IMR-90 (cell line): ENCODE results near the gene ZNF407. TPM values are rescaled to one million over a fixed set of nuclear protein-coding genes. Genes with fewer than 3 reads are reported as not detected.

Experiments used
- ATAC-seq: fragments of 200-7000 bp; cut with Tn5 transposase; 2 replicates; pipeline ENCODE4 v1.9.1; 2020; ENCODE audit warnings: low read depth, mild to moderate bottlenecking, moderate library complexity
- BruUV-seq: library from RNA; stranded (reverse); fragments of 400-500 nt; replicated peaks from 2 replicates; lab custom pipeline; 2021; lab: Mats Ljungman, UMichigan
- CTCF ChIA-PET: fragments of 300-600 bp; formaldehyde crosslinking; extraction: SDS; loops from one replicate; lab custom pipeline; 2021; ENCODE audit warnings: antibody characterized with exemption; lab: Yijun Ruan, JAX
- POLR2A ChIA-PET: fragments of 300-600 bp; sonication (Branson Sonifier 250); formaldehyde crosslinking; loops from one replicate; lab custom pipeline; 2022; ENCODE audit warnings: antibody characterized with exemption; ENCODE audit not compliant: unreplicated experiment; lab: Charles Lee
- DNase-seq: peaks from one replicate; pipeline ENCODE4 v3.0.0; 2013
- H2AFZ ChIP-seq: replicated peaks from 2 replicates; pipeline ENCODE3; 2013; ENCODE audit warnings: low read length, mild to moderate bottlenecking; ENCODE audit not compliant: poor library complexity
- H2AK5ac ChIP-seq: 2 replicates; pipeline ENCODE4 v1.6.1; 2013; ENCODE audit warnings: low read depth, low read length, inconsistent platforms
- H2AK9ac ChIP-seq: replicated peaks from 2 replicates; pipeline ENCODE3; 2013; ENCODE audit warnings: mild to moderate bottlenecking, low read depth, low read length, moderate library complexity; ENCODE audit not compliant: poor library complexity
- H2BK120ac ChIP-seq: 2 replicates; pipeline ENCODE4 v1.6.1; 2013; ENCODE audit warnings: low read depth, low read length, inconsistent platforms
- H2BK15ac ChIP-seq: 3 replicates; pipeline ENCODE4 v1.6.1; 2013; ENCODE audit warnings: low read depth, low read length, inconsistent platforms
- H2BK20ac ChIP-seq: 2 replicates; pipeline ENCODE4 v1.6.1; 2013; ENCODE audit warnings: low read depth, mild to moderate bottlenecking, inconsistent platforms, low read length, moderate library complexity
- H2BK5ac ChIP-seq: 2 replicates; pipeline ENCODE4 v1.6.1; 2013; ENCODE audit warnings: mild to moderate bottlenecking, low read depth, low read length, inconsistent platforms; ENCODE audit not compliant: poor library complexity, severe bottlenecking
- H3K14ac ChIP-seq: replicated peaks from 2 replicates; pipeline ENCODE4 v1.6.1; 2013; ENCODE audit warnings: low read depth, low read length, inconsistent platforms
- H3K18ac ChIP-seq: 2 replicates; pipeline ENCODE4 v1.6.1; 2013; ENCODE audit warnings: low read depth, low read length, control low read depth
- H3K23ac ChIP-seq: 2 replicates; pipeline ENCODE4 v1.6.1; 2013; ENCODE audit warnings: low read depth, low read length, inconsistent platforms
- H3K27ac ChIP-seq: 2 replicates; pipeline ENCODE4 v1.5.1; 2013; ENCODE audit warnings: mild to moderate bottlenecking, control low read depth, low read length; ENCODE audit not compliant: insufficient read depth
- H3K27me3 ChIP-seq: 2 replicates; pipeline ENCODE4 v1.6.1; 2013; ENCODE audit warnings: low read length; ENCODE audit not compliant: control insufficient read depth, insufficient read depth
- H3K36me3 ChIP-seq: 2 replicates; pipeline ENCODE4 v1.6.1; 2013; ENCODE audit warnings: low read length, mixed read lengths; ENCODE audit not compliant: control insufficient read depth, insufficient read depth
- H3K4ac ChIP-seq: 2 replicates; pipeline ENCODE4 v1.6.1; 2013; ENCODE audit warnings: low read depth, low read length, inconsistent platforms
- H3K4me1 ChIP-seq: 2 replicates; pipeline ENCODE4 v1.6.1; 2013; ENCODE audit warnings: low read length, mixed read lengths; ENCODE audit not compliant: control insufficient read depth, insufficient read depth
- H3K4me2 ChIP-seq: 2 replicates; pipeline ENCODE4 v1.6.1; 2013; ENCODE audit warnings: low read depth, mild to moderate bottlenecking, control low read depth, low read length, moderate library complexity
- H3K4me3 ChIP-seq: 2 replicates; pipeline ENCODE4 v1.5.1; 2013; ENCODE audit warnings: low read depth, mild to moderate bottlenecking, control low read depth, low read length, moderate library complexity; ENCODE audit not compliant: insufficient read depth
- H3K56ac ChIP-seq: 2 replicates; pipeline ENCODE4 v1.6.1; 2013; ENCODE audit warnings: low read length, inconsistent platforms; ENCODE audit not compliant: insufficient read depth; ENCODE audit errors: extremely low read depth
- H3K79me1 ChIP-seq, 2 experiments: 2 replicates each; pipeline ENCODE4 v1.6.1; 2013; ENCODE audit warnings: low read length in 2 of 2, inconsistent platforms in 1 of 2, low read depth in 1 of 2
- H3K9ac ChIP-seq: 2 replicates; pipeline ENCODE4 v1.6.1; 2013; ENCODE audit warnings: low read depth, low read length, control low read depth
- H3K9me1 ChIP-seq: 2 replicates; pipeline ENCODE4 v1.6.1; 2013; ENCODE audit warnings: low read length, inconsistent platforms; ENCODE audit not compliant: insufficient read depth
- H3K9me3 ChIP-seq: 2 replicates; pipeline ENCODE4 v1.6.1; 2013; ENCODE audit warnings: low read length; ENCODE audit not compliant: control insufficient read depth, insufficient read depth
- H4K20me1 ChIP-seq: 2 replicates; pipeline ENCODE4 v1.6.1; 2013; ENCODE audit warnings: low read length, inconsistent platforms; ENCODE audit not compliant: insufficient read depth
- H4K5ac ChIP-seq: 2 replicates; pipeline ENCODE4 v1.6.1; 2013; ENCODE audit warnings: mild to moderate bottlenecking, low read depth, low read length, control low read depth
- H4K8ac ChIP-seq, 2 experiments: 2 replicates each; pipeline ENCODE4 v1.6.1; 2013; ENCODE audit warnings: low read depth in 2 of 2, low read length in 2 of 2, control low read depth in 1 of 2, inconsistent platforms in 1 of 2
- H4K91ac ChIP-seq: 2 replicates; pipeline ENCODE4 v1.6.1; 2013; ENCODE audit warnings: low read depth, low read length, inconsistent platforms; ENCODE audit not compliant: insufficient read depth
- MAFK ChIP-seq: IDR thresholded peaks from 2 replicates; pipeline ENCODE4 v1.6.1; 2012; ENCODE audit warnings: low read depth, low read length, improper control_type of control experiment
- NFE2L2 ChIP-seq: fragments of 150-350 bp; IDR thresholded peaks from 2 replicates; pipeline ENCODE4 v1.6.1; 2016; ENCODE audit warnings: low read depth, mild to moderate bottlenecking, low read length
- POLR2A ChIP-seq: IDR thresholded peaks from 2 replicates; pipeline ENCODE4 v1.6.1; 2012; ENCODE audit warnings: mild to moderate bottlenecking, low read depth, low read length
- WGBS, 2 experiments: methylation state at CpG; one replicate each; pipeline versions ENCODE4 v1.1.5 to v1.1.7; 2013; ENCODE audit warnings: missing lambda C conversion rate in 2 of 2; ENCODE audit not compliant: insufficient read length in 1 of 2; ENCODE audit errors: extremely low coverage in 2 of 2; 5-methylcytosine and 5-hydroxymethylcytosine counted together
- dilution Hi-C: fragments of 300-500 bp; cut with HindIII; formaldehyde crosslinking; loops from one replicate; pipeline ENCODE4 v1.14.3; 2018; ENCODE audit warnings: low sequenced_read_pairs; ENCODE audit not compliant: unreplicated experiment
- in situ Hi-C: fragments of 300-500 bp; cut with MboI; formaldehyde crosslinking; loops from 3 replicates; pipeline ENCODE4 v1.14.3; 2019; ENCODE audit warnings: low sequenced_read_pairs, inconsistent platforms, mixed read lengths
- intact Hi-C: fragments of 100-400 bp; cut with micrococcal nuclease; formaldehyde crosslinking; loops from 2 replicates; pipeline ENCODE4 v1.10.0; 2022
- polyA plus RNA-seq, 3 experiments: library from polyadenylated mRNA; depleted of rRNA; stranded (reverse); fragments of >200 nt; gene quantifications; 2 replicates each; pipeline ENCODE4 v1.2.3, GENCODE V29; 2012; ENCODE audit warnings: low replicate concordance in 1 of 3
- total RNA-seq: library from RNA; depleted of rRNA; stranded (reverse); fragments of >200 nt; gene quantifications from 2 replicates; pipeline ENCODE4 v1.2.3, GENCODE V29; 2012

ZNF407 gene
- total and polyA plus RNA-seq, 2 of the 4 experiments (the other 2 are of a cell fraction), result 3.1 to 20.1 TPM

DNA sequence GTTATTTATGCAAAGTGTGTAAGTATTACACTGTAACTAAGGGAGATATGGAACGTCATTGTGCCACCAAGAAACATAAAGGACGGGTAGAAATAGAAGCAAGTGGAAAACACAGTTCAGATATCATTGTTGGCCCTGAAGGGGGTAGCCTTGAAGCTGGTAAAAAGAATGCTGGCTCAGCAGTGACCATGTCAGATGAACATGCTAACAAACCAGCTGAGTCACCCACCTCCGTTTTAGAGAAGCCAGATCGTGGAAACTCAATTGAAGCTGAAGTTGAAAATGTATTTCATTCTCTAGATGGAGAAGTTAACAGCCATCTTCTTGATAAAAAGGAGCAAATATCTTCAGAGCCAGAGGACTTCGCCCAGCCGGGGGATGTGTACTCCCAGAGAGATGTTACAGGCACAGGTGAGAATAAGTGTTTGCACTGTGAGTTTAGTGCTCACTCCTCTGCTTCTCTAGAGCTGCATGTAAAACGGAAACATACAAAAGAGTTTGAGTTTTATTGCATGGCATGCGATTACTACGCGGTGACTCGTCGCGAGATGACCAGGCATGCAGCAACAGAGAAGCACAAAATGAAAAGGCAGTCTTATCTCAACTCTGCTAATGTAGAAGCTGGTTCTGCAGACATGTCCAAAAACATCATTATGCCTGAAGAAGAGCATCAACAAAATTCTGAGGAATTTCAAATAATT is 36.1 kb downstream of the ZNF407 start:
- Histone ChIP-seq H4K91ac (peak overlapping the region; percentile 32), H3K4me3 (no peak overlapping the region), H3K9me1 (peaks cover 14% of the 10 kb centered on the region), H2BK5ac (peak overlapping the region; percentile 34), H3K36me3 (peaks cover 8% of the 10 kb centered on the region), H3K18ac (0 out of 2 replicates have a peak overlapping the region, but pooled peaks have one; percentile 16), H3K9me3 (no peaks in the 10 kb centered on the region), H3K23ac (no peak overlapping the region), H3K4ac (peak overlapping the region; percentile 43), H4K20me1 (peaks cover 4% of the 10 kb centered on the region; the same call in 1 of the 2 replicates), H2BK20ac (peak overlapping the region; percentile 38; the same call in 1 of the 2 replicates), H2AK5ac (peak overlapping the region; percentile 6; the same call in 1 of the 2 replicates), H3K27me3 (no peaks in the 10 kb centered on the region), H3K79me1 (peaks cover 23 to 38% of the 10 kb centered on the region in 2 experiments; a peak in 3 of 4 replicates), H2BK15ac (peak overlapping the region; percentile 5; the same call in 2 of the 3 replicates), H3K4me2 (no peak overlapping the region), H2BK120ac (peak overlapping the region; percentile 52), H3K14ac (peak overlapping the region; percentile 31), H4K8ac (no peak overlapping the region), H3K9ac (no peak overlapping the region), H3K27ac (no peak overlapping the region), H4K5ac (peak overlapping the region; percentile 31; the same call in 1 of the 2 replicates), H2AFZ (no peak overlapping the region), H3K4me1 (peaks cover 15% of the 10 kb centered on the region), H2AK9ac (no peak overlapping the region), H3K56ac (no peak overlapping the region)
- intact Hi-C loops (no loop called here), in situ Hi-C loops (no loop called here), dilution Hi-C loops (no loop called here)
- peak; percentile 44 for DNase-seq
- ChIA-PET POLR2A (no interaction called here), CTCF (no interaction called here)
- TF ChIP-seq MAFK (peak; percentile 83), POLR2A (no peak), NFE2L2 (peak; percentile 54; the same call in 1 of the 2 replicates)
- 80% methylated on average over 1 of the region's 13 CpGs; no CpG with 5 or more reads in 1 of the 2 experiments for WGBS, 2 experiments
- no peak for ATAC-seq
- BruUV-seq, result no TSS peak
